Measurements from ENCODE around the gene TEX48. TPM values are rescaled to one million over a fixed set of nuclear protein-coding genes. Genes with fewer than 3 reads are reported as not detected.

Gene TEX48
- polyA plus RNA-seq, 1 of the 3 experiments (the other 2 are of a cell fraction): 0.46 TPM

- no peaks in the 10 kb centered on the region for H3K79me2 ChIP-seq (ENCODE audit: insufficient read depth)
- H3F3A ChIP-seq (replicated peaks; ENCODE audit: insufficient read depth): peaks cover 15% of the 10 kb centered on the region
- no peaks in the 10 kb centered on the region for H3K9me3 ChIP-seq
- CTCF ChIA-PET: interaction anchor here (0.7 kb wide), 1 partner anchor 39 kb away, joined by 3 read pairs; no protein-coding TSS in a partner anchor
- H3K4me2 ChIP-seq: no peak overlapping the region
- WGBS (ENCODE audit: low lambda C conversion rate): 69% methylated on average over 4 of the region's 4 CpGs
- no peak for TF ChIP-seq PBX3 (IDR thresholded peaks at IDR 0.05)
- no peak for TF ChIP-seq MEF2A (IDR thresholded peaks at IDR 0.05; ENCODE audit: borderline replicate concordance, low read depth)
- TF ChIP-seq FOSL2 (IDR thresholded peaks at IDR 0.05; ENCODE audit: borderline replicate concordance, low read depth): no peak
- TF ChIP-seq JUND (IDR thresholded peaks at IDR 0.05): no peak
- POLR2A ChIA-PET: no interaction called here
- no peak overlapping the region for H3K4me3 ChIP-seq (ENCODE audit: low read depth in 2 of 2, low read length in 1 of 2)
- peaks cover 0 to 33% of the 10 kb centered on the region in 2 experiments; a peak in 1 of 4 replicates for H3K4me1 ChIP-seq (ENCODE audit: control insufficient read depth in 1 of 2, insufficient read depth in 2 of 2, low read depth in 1 of 2, low read length in 1 of 2)
- DNase-seq: no peak
- H3K27ac ChIP-seq (ENCODE audit: low read depth in 2 of 2, low read length in 1 of 2): no peak overlapping the region
- no peaks in the 10 kb centered on the region for H3K9me2 ChIP-seq
- H2AFZ ChIP-seq (ENCODE audit: low read depth): no peak overlapping the region
- no peak overlapping the region for H3K9ac ChIP-seq
- no peaks in the 10 kb centered on the region for H3K27me3 ChIP-seq (ENCODE audit: insufficient read depth)
- no peaks in the 10 kb centered on the region for H4K20me1 ChIP-seq (ENCODE audit: insufficient read depth)
- no peaks in the 10 kb centered on the region for H3K36me3 ChIP-seq (replicated peaks in 1 of 2; ENCODE audit: control insufficient read depth in 1 of 2, insufficient read depth in 2 of 2, low read length in 1 of 2)
These were observed 37.3 kb upstream of the TEX48 start for GRCh38 chr9:114719290-114719689.

GRCh38 chr9:114718801-114719221 is 36.8 kb upstream of the TEX48 start:
- no peak overlapping the region for H3K9ac ChIP-seq
- no peak for DNase-seq
- H3K27me3 ChIP-seq (ENCODE audit: insufficient read depth): no peaks in the 10 kb centered on the region
- ChIA-PET POLR2A (no interaction called here), CTCF (interaction anchor here (0.7 kb wide), 1 partner anchor 38 kb away, joined by 3 read pairs; no protein-coding TSS in a partner anchor)
- no peaks in the 10 kb centered on the region for H3K9me3 ChIP-seq
- H3K36me3 ChIP-seq (replicated peaks in 1 of 2; ENCODE audit: control insufficient read depth in 1 of 2, insufficient read depth in 2 of 2, low read length in 1 of 2): no peaks in the 10 kb centered on the region
- H4K20me1 ChIP-seq (ENCODE audit: insufficient read depth): no peaks in the 10 kb centered on the region
- H3K27ac ChIP-seq (ENCODE audit: low read depth in 2 of 2, low read length in 1 of 2): no peak overlapping the region
- TF ChIP-seq POLR2AphosphoS5 (IDR thresholded peaks at IDR 0.05; ENCODE audit: low read depth, low read length) (no peak), GATA2 (CRISPR knock-in tag; IDR thresholded peaks at IDR 0.05) (no peak), TEAD4 (IDR thresholded peaks at IDR 0.05; ENCODE audit: borderline replicate concordance, insufficient read depth) (no peak), SIN3A (IDR thresholded peaks at IDR 0.05; ENCODE audit: borderline replicate concordance, low read depth, low read length) (no peak), RCOR1 (IDR thresholded peaks at IDR 0.05; ENCODE audit: low read length) (no peak)
- no peak overlapping the region for H3K4me2 ChIP-seq
- WGBS (ENCODE audit: low lambda C conversion rate): 68% methylated on average over 8 of the region's 8 CpGs
- no peaks in the 10 kb centered on the region for H3K9me2 ChIP-seq
- H2AFZ ChIP-seq (ENCODE audit: low read depth): no peak overlapping the region
- peaks cover 0 to 33% of the 10 kb centered on the region in 2 experiments; a peak in 1 of 4 replicates for H3K4me1 ChIP-seq (ENCODE audit: control insufficient read depth in 1 of 2, insufficient read depth in 2 of 2, low read depth in 1 of 2, low read length in 1 of 2)
- no peaks in the 10 kb centered on the region for H3K79me2 ChIP-seq (ENCODE audit: insufficient read depth)
- H3F3A ChIP-seq (replicated peaks; ENCODE audit: insufficient read depth): peaks cover 12% of the 10 kb centered on the region
- H3K4me3 ChIP-seq (ENCODE audit: low read depth in 2 of 2, low read length in 1 of 2): no peak overlapping the region

- Histone ChIP-seq H2AFZ (ENCODE audit: low read depth) (no peak overlapping the region), H3K36me3 (replicated peaks in 1 of 2; ENCODE audit: control insufficient read depth in 1 of 2, insufficient read depth in 2 of 2, low read length in 1 of 2) (no peaks in the 10 kb centered on the region), H3K9ac (no peak overlapping the region), H3F3A (replicated peaks; ENCODE audit: insufficient read depth) (peaks cover 4% of the 10 kb centered on the region), H3K27me3 (ENCODE audit: insufficient read depth) (no peaks in the 10 kb centered on the region), H3K9me2 (no peaks in the 10 kb centered on the region), H3K79me2 (ENCODE audit: insufficient read depth) (no peaks in the 10 kb centered on the region), H3K4me3 (ENCODE audit: low read depth in 2 of 2, low read length in 1 of 2) (no peak overlapping the region), H3K27ac (ENCODE audit: low read depth in 2 of 2, low read length in 1 of 2) (no peak overlapping the region), H4K20me1 (ENCODE audit: insufficient read depth) (no peaks in the 10 kb centered on the region), H3K9me3 (no peaks in the 10 kb centered on the region), H3K4me2 (no peak overlapping the region), H3K4me1 (ENCODE audit: control insufficient read depth in 1 of 2, insufficient read depth in 2 of 2, low read depth in 1 of 2, low read length in 1 of 2) (peaks cover 0 to 25% of the 10 kb centered on the region in 2 experiments; a peak in 1 of 4 replicates)
- ChIA-PET POLR2A (no interaction called here), CTCF (interaction anchor here (0.8 kb wide), 1 partner anchor 36 kb away, joined by 4 read pairs; the partner anchor contains the start of gene TEX48)
- no peak for DNase-seq
- WGBS (ENCODE audit: low lambda C conversion rate): 40% methylated on average over 3 of the region's 3 CpGs
- TF ChIP-seq ZBTB33 (IDR thresholded peaks at IDR 0.05; ENCODE audit: borderline replicate concordance, low read depth) (no peak), JUND (IDR thresholded peaks at IDR 0.05) (no peak), RXRA (IDR thresholded peaks at IDR 0.05; ENCODE audit: borderline replicate concordance, low read depth) (no peak), MEF2A (IDR thresholded peaks at IDR 0.05; ENCODE audit: borderline replicate concordance, low read depth) (no peak), POLR2AphosphoS5 (IDR thresholded peaks at IDR 0.05; ENCODE audit: low read depth, low read length) (no peak), GABPA (IDR thresholded peaks at IDR 0.05; ENCODE audit: low read depth) (no peak), MXI1 (IDR thresholded peaks at IDR 0.05; ENCODE audit: low read depth, low read length) (no peak), TAF1 (IDR thresholded peaks at IDR 0.05; ENCODE audit: borderline replicate concordance, low read depth, low read length) (no peak), FOXJ3 (CRISPR knock-in tag; IDR thresholded peaks at IDR 0.05) (no peak), MAX (IDR thresholded peaks at IDR 0.05; ENCODE audit: low read depth) (no peak), RFX5 (IDR thresholded peaks at IDR 0.05; ENCODE audit: low read length) (no peak), FOSL2 (IDR thresholded peaks at IDR 0.05; ENCODE audit: borderline replicate concordance, low read depth) (no peak), RAD21 (IDR thresholded peaks at IDR 0.05; ENCODE audit: low read length) (no peak), YY1 (IDR thresholded peaks at IDR 0.05; ENCODE audit: low read depth) (no peak), SMC3 (IDR thresholded peaks at IDR 0.05; ENCODE audit: low read depth, low read length) (no peak)
These were observed 36.0 kb upstream of the TEX48 start for GRCh38 chr9:114717908-114718486.
